Placental pericyte (primary cell): Measurements from ENCODE around the gene OSBPL9. TPM values are rescaled to one million over a fixed set of nuclear protein-coding genes. Genes with fewer than 3 reads are reported as not detected.

Source experiments
- small RNA-seq: library from RNA; depleted of rRNA; stranded (forward); fragments of <200 nt; gene quantifications from one replicate; pipeline ENCODE3, GENCODE V24; 2012; ENCODE audit warnings: low replicate concordance
- total RNA-seq: library from RNA; depleted of rRNA; stranded (reverse); fragments of >200 nt; gene quantifications from 2 replicates; pipeline ENCODE4 v1.2.3, GENCODE V29; 2012

OSBPL9 gene
- 78.3 and 89.8 TPM in 2 replicates for total RNA-seq

DNA sequence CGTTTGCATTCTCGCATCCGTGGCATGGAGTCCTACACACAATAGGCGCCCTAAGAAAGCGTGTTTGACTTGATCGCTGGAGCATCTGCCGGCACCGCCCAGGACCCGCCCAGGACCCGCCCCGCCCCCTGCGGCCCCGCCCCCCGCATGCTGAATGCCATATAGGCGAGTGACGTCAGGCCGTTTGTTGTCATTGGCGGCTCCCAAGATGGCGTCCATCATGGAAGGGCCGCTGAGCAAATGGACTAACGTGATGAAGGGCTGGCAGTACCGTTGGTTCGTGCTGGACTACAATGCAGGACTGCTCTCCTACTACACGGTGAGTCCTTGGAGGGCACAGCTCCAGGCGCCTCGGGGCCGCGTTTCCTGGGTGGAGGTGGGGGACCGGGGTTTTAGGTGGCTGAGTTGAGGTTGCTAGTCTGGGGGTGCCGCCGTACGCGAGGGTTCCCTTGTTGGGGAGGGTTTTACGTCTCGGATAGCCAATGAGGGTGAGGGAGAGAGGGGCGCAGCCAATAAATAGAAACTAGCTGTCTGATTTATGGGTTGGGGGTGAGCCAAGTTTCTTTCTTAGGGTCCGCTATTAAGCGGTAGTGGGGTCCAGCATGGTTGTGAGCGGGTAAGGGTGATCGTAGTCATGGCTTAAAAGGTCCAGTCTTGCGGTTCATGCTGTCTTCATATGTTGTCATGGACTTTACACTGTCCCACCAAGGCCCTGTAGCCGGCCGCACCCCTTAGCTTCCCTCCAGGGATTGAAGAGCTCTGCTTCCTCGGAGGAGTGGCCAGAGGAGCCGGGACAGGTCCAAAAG, at the start of gene OSBPL9:
Gene OSBPL9 (plus strand): TSS at position 190 of the 806 bp plus-strand sequence. CDS start 19 bp downstream, at position 209.

Small RNA genes within 50 kb of the gene (small RNA-seq; reads per million reads assigned to genes)
- gene AL050343.2 (not detected), gene RF00568 (not detected)

Other genes starting within 250 kb of the OSBPL9 start
- gene EPS15, start 97.8 kb upstream of the OSBPL9 start, total RNA-seq = 49.8 and 56.9 TPM in 2 replicates